K562 (cell line): ENCODE results near the gene MAGI3. TPM values are rescaled to one million over a fixed set of nuclear protein-coding genes. Genes with fewer than 3 reads are reported as not detected.

ENCODE experiments used
- ATAC-seq: fragments of 200-7000 bp; cut with Tn5 transposase; 3 replicates; pipeline ENCODE4 v1.9.1; 2020; ENCODE audit warnings: moderate library complexity
- BruUV-seq: library from RNA; stranded (reverse); fragments of 400-500 nt; replicated peaks from 2 replicates; lab custom pipeline; 2021; lab: Mats Ljungman, UMichigan
- CTCF ChIA-PET: fragments of 300-600 bp; formaldehyde crosslinking; extraction: SDS; loops from one replicate; lab custom pipeline; 2021; ENCODE audit warnings: low intra/inter-chr PET ratio; lab: Yijun Ruan, JAX
- POLR2A ChIA-PET: fragments of 300-600, 350-650 bp; sonication (Branson Sonifier 250); formaldehyde crosslinking; extraction: SDS; loops from one replicate; lab custom pipeline; 2021; ENCODE audit warnings: antibody characterized with exemption, inconsistent platforms; lab: Yijun Ruan, JAX
- DNase-seq, 4 experiments: peaks; one replicate each; pipeline versions ENCODE4 v3.0.0 to v3.0.0-alpha.2; 2011 to 2018; ENCODE audit warnings: low spot score in 3 of 4, mixed read lengths in 3 of 4; ENCODE audit errors: extremely low read depth in 1 of 4
- FAIRE-seq: peaks from 2 replicates; lab custom pipeline; 2011; peaks lifted over from hg19 to GRCh38; lab: Jason Lieb, UNC
- H2AFZ ChIP-seq: 2 replicates; pipeline ENCODE4 v1.6.0; 2011; ENCODE audit warnings: low read depth, low read length, control low read depth, inconsistent platforms
- H3K27ac ChIP-seq: fragments of 200-600 bp; 3 replicates; pipeline ENCODE4 v1.8.0; 2011; ENCODE audit warnings: low read depth, mild to moderate bottlenecking, control low read depth, inconsistent platforms, low read length, moderate library complexity, mixed read lengths; ENCODE audit errors: extremely low read depth
- H3K27me3 ChIP-seq, 2 experiments: fragments of 300-600 bp in 1 of 2; 2 replicates in 1 of 2; 3 replicates in 1 of 2; pipeline versions ENCODE4 v1.6.0 to v1.8.0; 2011; ENCODE audit warnings: inconsistent platforms in 2 of 2, low read length in 2 of 2, mild to moderate bottlenecking in 1 of 2, mixed read lengths in 1 of 2, moderate library complexity in 1 of 2; ENCODE audit not compliant: control insufficient read depth in 2 of 2, insufficient read depth in 2 of 2
- H3K36me3 ChIP-seq: fragments of 300-600 bp; 3 replicates; pipeline ENCODE4 v1.8.0; 2011; ENCODE audit warnings: mild to moderate bottlenecking, low read length, inconsistent platforms; ENCODE audit not compliant: control insufficient read depth, insufficient read depth
- H3K4me1 ChIP-seq, 2 experiments: fragments of 200-600 bp in 1 of 2; replicated peaks in 1 of 2; 2 replicates in 1 of 2; 3 replicates in 1 of 2; pipeline versions ENCODE4 v1.5.1 to v1.8.0; 2011; ENCODE audit warnings: inconsistent platforms in 2 of 2, low read length in 2 of 2, mild to moderate bottlenecking in 1 of 2, mixed read lengths in 1 of 2, moderate library complexity in 1 of 2; ENCODE audit not compliant: control insufficient read depth in 2 of 2, insufficient read depth in 2 of 2
- H3K4me2 ChIP-seq: 2 replicates; pipeline ENCODE4 v1.6.1; 2011; ENCODE audit warnings: low read length, control low read depth, inconsistent platforms, mixed read lengths; ENCODE audit not compliant: insufficient read depth
- H3K4me3 ChIP-seq: fragments of 200-600 bp; sonication (generic), shearing (Covaris generic); 2 replicates; pipeline ENCODE4 v1.5.1; 2016; ENCODE audit warnings: control low read depth, inconsistent platforms
- H3K79me2 ChIP-seq: fragments of 200-600 bp; 3 replicates; pipeline ENCODE4 v1.8.0; 2011; ENCODE audit warnings: low read length, inconsistent platforms; ENCODE audit not compliant: control insufficient read depth, insufficient read depth
- H3K9ac ChIP-seq, 2 experiments: 2 replicates each; pipeline versions ENCODE4 v1.6.0 to v1.6.1; 2011; ENCODE audit warnings: low read depth in 2 of 2, low read length in 2 of 2, control low read depth in 1 of 2, inconsistent platforms in 1 of 2, mild to moderate bottlenecking in 1 of 2, mixed read lengths in 1 of 2; ENCODE audit not compliant: insufficient read depth in 1 of 2
- H3K9me1 ChIP-seq: one replicate; pipeline ENCODE4 v1.6.0; 2011; ENCODE audit warnings: inconsistent platforms, mild to moderate bottlenecking, low read length, moderate library complexity; ENCODE audit not compliant: control insufficient read depth, insufficient read depth
- H3K9me3 ChIP-seq: replicated peaks from 2 replicates; pipeline ENCODE4 v1.5.1; 2011; ENCODE audit warnings: low read depth, low read length, inconsistent platforms; ENCODE audit not compliant: control insufficient read depth, insufficient read depth
- H4K20me1 ChIP-seq: replicated peaks from 2 replicates; pipeline ENCODE4 v1.6.1; 2011; ENCODE audit warnings: low read length, inconsistent platforms, mixed read lengths; ENCODE audit not compliant: control insufficient read depth, insufficient read depth
- CTCF ChIP-seq, 3 experiments: IDR thresholded peaks in 2 of 3; conservative IDR thresholded peaks in 1 of 3; 2 replicates each; pipeline ENCODE4 v1.5.1; 2011 to 2012; ENCODE audit warnings: low read length in 3 of 3, mild to moderate bottlenecking in 3 of 3, control low read depth in 2 of 3, improper control_type of control experiment in 1 of 3, inconsistent platforms in 1 of 3, low read depth in 1 of 3, mixed read lengths in 1 of 3, moderate library complexity in 1 of 3; ENCODE audit not compliant: insufficient read depth in 2 of 3
- RAD21 ChIP-seq, 2 experiments: fragments of 250-450 bp in 1 of 2; fragments of 450-650 bp in 1 of 2; sonication (Bioruptor Pico) in 1 of 2; formaldehyde crosslinking in 1 of 2; IDR thresholded peaks in 1 of 2; conservative IDR thresholded peaks in 1 of 2; 2 replicates each; pipeline versions ENCODE4 v1.4.0 to v1.8.0; 2020 to 2022; ENCODE audit warnings: mild to moderate bottlenecking in 2 of 2, moderate library complexity in 1 of 2
- RBM15 ChIP-seq: fragments of 200-400 bp; formaldehyde crosslinking; IDR thresholded peaks from 2 replicates; pipeline ENCODE4 v1.6.1; 2018; ENCODE audit warnings: mild to moderate bottlenecking, low read length, moderate library complexity; ENCODE audit not compliant: insufficient read depth
- SPI1 ChIP-seq: IDR thresholded peaks from 2 replicates; pipeline ENCODE4 v1.6.1; 2011; ENCODE audit warnings: low read depth, low read length, control low read depth, borderline replicate concordance
- ZNF589 ChIP-seq: fragments of 200-800 bp; sonication (Bioruptor generic); IDR thresholded peaks from 2 replicates; pipeline ENCODE4 v1.6.1; 2016; ENCODE audit warnings: low read depth, missing genetic modification characterization, missing compliant biosample characterization
- WGBS: fragments of 100-300 bp; shearing (Covaris generic); methylation state at CpG from one replicate; pipeline ENCODE4 v1.1.6; 2016; ENCODE audit warnings: low coverage, mixed read lengths; ENCODE audit not compliant: insufficient coverage; ENCODE audit errors: missing lambda C conversion rate; 5-methylcytosine and 5-hydroxymethylcytosine counted together
- in situ Hi-C: fragments of 300-500 bp; cut with MboI; formaldehyde crosslinking; loops from 4 replicates; pipeline ENCODE4 v1.15.0; 2018; ENCODE audit warnings: inconsistent platforms, mixed read lengths
- intact Hi-C: fragments of 100-400 bp; cut with micrococcal nuclease; formaldehyde crosslinking; loops from 2 replicates; pipeline ENCODE4 v1.14.2; 2022
- polyA plus RNA-seq, 8 experiments: library from polyadenylated mRNA; depleted of rRNA in 4 of 8; stranded (reverse) in 5 of 8; unstranded in 3 of 8; fragments of >200 nt; fragmentation: Nextera tagmentation in 2 of 8; fragmentation: Illumina TruSeq in 1 of 8; extraction: Ambion mirVana in 2 of 8; extraction: Trizol in 1 of 8; gene quantifications; 2 replicates each; pipeline versions ENCODE4 v1.2.1 to v1.2.3, GENCODE V29; 2011 to 2014; ENCODE audit warnings: inconsistent platforms in 1 of 8, missing spikeins in 1 of 8
- total RNA-seq, 7 experiments: library from RNA; depleted of rRNA in 6 of 7; stranded (reverse); fragments of >200 nt in 6 of 7; fragmentation: Illumina TruSeq in 2 of 7; extraction: Trizol in 2 of 7; gene quantifications; 2 replicates each; pipeline versions ENCODE4 v1.2.1 to v1.2.3, GENCODE V29; 2011 to 2021; ENCODE audit warnings: low replicate concordance in 1 of 7

The MAGI3 gene
- total and polyA plus RNA-seq, 9 of the 15 experiments (the other 6 are each of a cell fraction or from before 2014, with no cell fraction given): 1.0 to 8.6 (median 5.5) TPM

GRCh38 chr1:113701429-113701828, 311.1 kb downstream of the MAGI3 start:
- H3K9ac ChIP-seq: no peak overlapping the region
- FAIRE-seq (no peak), DNase-seq (no peak), ATAC-seq (peak; percentile 55; the same call in 2 of the 3 replicates)
- H3K79me2 ChIP-seq: no peaks in the 10 kb centered on the region
- H3K27me3 ChIP-seq: no peaks in the 10 kb centered on the region
- no TSS peak for BruUV-seq
- no peak overlapping the region for H2AFZ ChIP-seq
- intact Hi-C loops (no loop called here), in situ Hi-C loops (no loop called here)
- H3K4me1 ChIP-seq: no peaks in the 10 kb centered on the region
- ChIA-PET CTCF (interaction anchor here (1.0 kb wide), 1 partner anchor 9 kb away, joined by 3 read pairs; no protein-coding TSS in a partner anchor), POLR2A (interaction anchor here (0.9 kb wide), 1 partner anchor 11 kb away, joined by 4 read pairs; no protein-coding TSS in a partner anchor)
- 85% methylated on average over 3 of the region's 3 CpGs for WGBS
- no peaks in the 10 kb centered on the region for H4K20me1 ChIP-seq
- no peak overlapping the region for H3K27ac ChIP-seq
- H3K9me3 ChIP-seq: no peaks in the 10 kb centered on the region
- H3K4me3 ChIP-seq: no peak overlapping the region
- peaks cover 15% of the 10 kb centered on the region for H3K36me3 ChIP-seq
- H3K4me2 ChIP-seq: no peak overlapping the region
- no peaks in the 10 kb centered on the region for H3K9me1 ChIP-seq
- TF ChIP-seq SPI1: peak; percentile 92
- no peak for TF ChIP-seq RBM15

GRCh38 chr1:113714606-113715269, 324.4 kb downstream of the MAGI3 start:
- H3K36me3 ChIP-seq: peaks cover 39% of the 10 kb centered on the region; the same call in 2 of the 3 replicates
- CTCF ChIA-PET: no interaction called here
- FAIRE-seq: no peak

More at GRCh38 chr1:113714606-113715269, 324.4 kb downstream of the MAGI3 start:
- H3K9ac ChIP-seq: no peak overlapping the region
- in situ Hi-C loops (no loop called here), intact Hi-C loops (no loop called here)
- H3K9me1 ChIP-seq: no peaks in the 10 kb centered on the region
- DNase-seq: no peak
- H3K4me2 ChIP-seq: no peak overlapping the region
- no TSS peak for BruUV-seq
- H3K9me3 ChIP-seq: peaks cover 6% of the 10 kb centered on the region
- ATAC-seq: peak; percentile 29; the same call in 1 of the 3 replicates
- WGBS: 76% methylated on average over 3 of the region's 3 CpGs
- H4K20me1 ChIP-seq: no peaks in the 10 kb centered on the region
- H3K27ac ChIP-seq: no peak overlapping the region
- H3K4me1 ChIP-seq: no peaks in the 10 kb centered on the region
- no peak overlapping the region for H3K4me3 ChIP-seq
- H3K79me2 ChIP-seq: no peaks in the 10 kb centered on the region
- H3K27me3 ChIP-seq: no peaks in the 10 kb centered on the region
- TF ChIP-seq RAD21 (CRISPR knock-in tag; conservative IDR thresholded peaks at IDR 0.05 in 1 of 2, IDR thresholded peaks at IDR 0.05 in 1 of 2) (peak in 1 of 2 experiments; percentile 45; a peak in 2 of 4 replicates), CTCF (IDR thresholded peaks at IDR 0.05 in 2 of 3, conservative IDR thresholded peaks at IDR 0.05 in 1 of 3; ENCODE audit: insufficient read depth in 2 of 3, low read depth in 1 of 3, low read length in 3 of 3) (peak in 2 of 3 experiments; percentile 17 to 24; a peak in 2 of 6 replicates), ZNF589 (CRISPR knock-in tag) (no peak)
- POLR2A ChIA-PET: interaction anchor here (0.6 kb wide), 1 partner anchor 858 kb away, joined by 3 read pairs; no protein-coding TSS in a partner anchor
- H2AFZ ChIP-seq: no peak overlapping the region
